Natural killer cell (primary cell): ENCODE results near the gene CMSS1. TPM values are rescaled to one million over a fixed set of nuclear protein-coding genes. Genes with fewer than 3 reads are reported as not detected.
A peak's percentile ranks its signal among the peaks of the same experiment; 100 is the strongest.

ENCODE experiments used
- ATAC-seq, 3 donors: fragments of 150-1000 bp in 2 of 3; fragments of 200-7000 bp in 1 of 3; cut with Tn5 transposase; 1 replicate in 1 of 3; 2 replicates in 2 of 3; pipeline ENCODE4 v1.10.0; 2021; ENCODE audit warnings: mild to moderate bottlenecking in 2 of 3, moderate library complexity in 2 of 3
- DNase-seq, 2 donors: peaks; one replicate each; pipeline versions ENCODE4 v3.0.0 to v3.0.0-alpha.2; 2013 to 2021; ENCODE audit warnings: mixed read lengths in 1 of 2
- H3K27ac ChIP-seq: one replicate; pipeline ENCODE4 v1.5.1; 2013; ENCODE audit warnings: mild to moderate bottlenecking, low read length
- H3K27me3 ChIP-seq: one replicate; pipeline ENCODE4 v1.6.1; 2013; ENCODE audit warnings: low read length; ENCODE audit not compliant: control insufficient read depth, insufficient read depth
- H3K36me3 ChIP-seq: one replicate; pipeline ENCODE4 v1.6.1; 2013; ENCODE audit warnings: low read length; ENCODE audit not compliant: control insufficient read depth, insufficient read depth
- H3K4me1 ChIP-seq: one replicate; pipeline ENCODE4 v1.6.1; 2013; ENCODE audit warnings: low read length; ENCODE audit not compliant: control insufficient read depth, insufficient read depth
- H3K4me3 ChIP-seq: one replicate; pipeline ENCODE4 v1.5.1; 2013; ENCODE audit warnings: low read length
- H3K9me3 ChIP-seq: one replicate; pipeline ENCODE4 v1.6.1; 2013; ENCODE audit warnings: low read length; ENCODE audit not compliant: control insufficient read depth, insufficient read depth
- H3K27ac Mint-ChIP-seq, 2 donors: one replicate each; pipeline ENCODE4 v1.8.0; 2022; ENCODE audit warnings: mild to moderate bottlenecking in 2 of 2, mixed read lengths in 2 of 2, moderate library complexity in 1 of 2
- H3K27me3 Mint-ChIP-seq, 2 donors: one replicate each; pipeline ENCODE4 v1.8.0; 2022; ENCODE audit warnings: low read depth in 2 of 2, mixed read lengths in 2 of 2
- H3K36me3 Mint-ChIP-seq: one replicate; pipeline ENCODE4 v1.8.0; 2022; ENCODE audit warnings: mixed read lengths
- H3K4me1 Mint-ChIP-seq, 2 donors: one replicate each; pipeline ENCODE4 v1.8.0; 2022; ENCODE audit warnings: mixed read lengths in 2 of 2
- H3K4me3 Mint-ChIP-seq: one replicate; pipeline ENCODE4 v1.8.0; 2022; ENCODE audit warnings: mild to moderate bottlenecking, moderate library complexity, mixed read lengths
- H3K9me3 Mint-ChIP-seq, 2 donors: one replicate each; pipeline ENCODE4 v1.8.0; 2022; ENCODE audit warnings: mixed read lengths in 2 of 2
- WGBS: methylation state at CpG from one replicate; pipeline ENCODE4 v1.1.7; 2013; ENCODE audit warnings: missing lambda C conversion rate; ENCODE audit not compliant: insufficient coverage; 5-methylcytosine and 5-hydroxymethylcytosine counted together
- intact Hi-C: fragments of 100-400 bp; cut with micrococcal nuclease; formaldehyde crosslinking; loops from one replicate; pipeline ENCODE4 v1.14.2; 2022
- total RNA-seq, 4 donors: library from RNA; stranded (reverse); fragments of 120-200 nt in 1 of 4; gene quantifications; one replicate each; pipeline versions ENCODE4 v1.2.3 to v1.2.4, GENCODE V29; 2013 to 2022
- TF ChIP-seq, protein P1 (sequence below): fragments of 200-600 bp; IDR thresholded peaks from one replicate; pipeline ENCODE4 v1.8.0; 2022; ENCODE audit warnings: antibody characterized with exemption

Gene CMSS1
- total RNA-seq, 3 donors from 2014 or later (not counting 1 experiment from before 2014, with no cell fraction given): 7.8 to 12.7 (median 9.2) TPM

DNA sequence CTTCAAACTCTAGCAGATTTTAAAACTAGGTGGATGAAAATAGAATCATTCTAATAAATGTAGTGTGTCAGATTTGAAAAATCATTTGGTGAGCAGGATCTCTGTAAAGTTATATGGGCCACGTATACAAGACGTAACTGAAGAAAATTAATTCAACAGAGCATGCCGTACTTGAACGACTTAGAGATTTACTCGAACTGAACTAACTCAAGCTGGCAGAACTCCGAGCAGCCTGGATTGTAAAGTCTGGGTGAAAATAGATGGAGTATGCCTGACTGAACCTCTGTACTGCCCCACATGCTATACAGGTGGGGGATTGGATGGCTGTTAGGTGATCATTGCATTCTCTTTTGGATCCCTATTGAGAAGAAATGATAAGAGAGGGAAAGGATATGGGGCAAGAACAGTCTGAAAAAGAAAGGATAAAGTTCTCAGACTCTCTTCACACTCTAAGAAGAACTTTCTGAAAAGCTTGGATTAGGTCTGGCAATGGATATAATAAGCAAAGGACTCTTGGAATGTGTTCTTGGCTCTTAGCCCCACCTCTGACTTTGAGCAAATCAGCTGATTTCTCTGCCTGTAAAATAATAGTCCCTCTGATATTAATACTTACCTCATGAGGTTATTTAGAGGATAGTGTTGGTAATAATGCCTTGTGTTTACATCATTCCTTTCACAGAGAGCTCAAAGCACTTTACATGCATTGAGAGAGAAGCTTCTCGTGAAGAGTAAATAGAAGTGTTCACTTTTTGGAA, 149.2 kb downstream of the CMSS1 start:
- no peak for ATAC-seq
- Histone ChIP-seq H3K4me1 (no peaks in the 10 kb centered on the region), H3K4me3 (no peak overlapping the region), H3K36me3 (no peaks in the 10 kb centered on the region), H3K27me3 (no peaks in the 10 kb centered on the region), H3K9me3 (no peaks in the 10 kb centered on the region), H3K27ac (no peak overlapping the region)
- TF ChIP-seq, protein P1, sequence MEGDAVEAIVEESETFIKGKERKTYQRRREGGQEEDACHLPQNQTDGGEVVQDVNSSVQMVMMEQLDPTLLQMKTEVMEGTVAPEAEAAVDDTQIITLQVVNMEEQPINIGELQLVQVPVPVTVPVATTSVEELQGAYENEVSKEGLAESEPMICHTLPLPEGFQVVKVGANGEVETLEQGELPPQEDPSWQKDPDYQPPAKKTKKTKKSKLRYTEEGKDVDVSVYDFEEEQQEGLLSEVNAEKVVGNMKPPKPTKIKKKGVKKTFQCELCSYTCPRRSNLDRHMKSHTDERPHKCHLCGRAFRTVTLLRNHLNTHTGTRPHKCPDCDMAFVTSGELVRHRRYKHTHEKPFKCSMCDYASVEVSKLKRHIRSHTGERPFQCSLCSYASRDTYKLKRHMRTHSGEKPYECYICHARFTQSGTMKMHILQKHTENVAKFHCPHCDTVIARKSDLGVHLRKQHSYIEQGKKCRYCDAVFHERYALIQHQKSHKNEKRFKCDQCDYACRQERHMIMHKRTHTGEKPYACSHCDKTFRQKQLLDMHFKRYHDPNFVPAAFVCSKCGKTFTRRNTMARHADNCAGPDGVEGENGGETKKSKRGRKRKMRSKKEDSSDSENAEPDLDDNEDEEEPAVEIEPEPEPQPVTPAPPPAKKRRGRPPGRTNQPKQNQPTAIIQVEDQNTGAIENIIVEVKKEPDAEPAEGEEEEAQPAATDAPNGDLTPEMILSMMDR: no peak
- peaks cover 14 to 18% of the 10 kb centered on the region in 2 donors for H3K4me1 Mint-ChIP-seq
- DNase-seq: no peak
- H3K27ac Mint-ChIP-seq: no peak overlapping the region
- 95% methylated on average over 7 of the region's 7 CpGs for WGBS
- intact Hi-C loops: no loop called here
- no peaks in the 10 kb centered on the region for H3K36me3 Mint-ChIP-seq
- H3K9me3 Mint-ChIP-seq: no peaks in the 10 kb centered on the region
- H3K4me3 Mint-ChIP-seq: no peak overlapping the region
- H3K27me3 Mint-ChIP-seq: no peaks in the 10 kb centered on the region

DNA sequence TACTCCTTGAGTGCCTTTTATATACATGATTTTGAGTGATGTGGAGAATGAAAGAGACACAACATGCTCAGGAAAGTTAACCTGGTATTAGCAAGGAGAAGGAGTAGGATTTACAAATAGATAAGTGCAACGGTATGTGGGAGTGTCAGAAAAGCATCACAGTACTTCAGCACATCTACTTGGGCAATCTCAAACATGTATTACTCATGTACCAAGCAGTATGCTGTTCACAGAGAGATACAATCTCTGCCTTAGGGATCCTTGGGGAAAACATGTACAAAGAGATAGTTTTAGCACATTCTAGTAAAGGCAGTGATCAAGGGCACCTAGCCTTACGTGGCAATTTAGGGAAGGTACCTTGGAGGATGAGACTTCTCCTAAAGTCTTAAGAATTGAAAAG, 150.1 kb downstream of the CMSS1 start:
- no peak overlapping the region for H3K4me3 ChIP-seq
- no peaks in the 10 kb centered on the region for H3K27me3 ChIP-seq
- no peaks in the 10 kb centered on the region for H3K9me3 ChIP-seq
- ATAC-seq: no peak
- TF ChIP-seq, protein P1: no peak
- Mint-ChIP-seq H3K4me3 (no peak overlapping the region), H3K9me3 (no peaks in the 10 kb centered on the region), H3K36me3 (no peaks in the 10 kb centered on the region), H3K27me3 (no peaks in the 10 kb centered on the region), H3K27ac (no peak overlapping the region), H3K4me1 (peaks cover 14 to 18% of the 10 kb centered on the region in 2 donors)
- no peaks in the 10 kb centered on the region for H3K4me1 ChIP-seq
- no peak overlapping the region for H3K27ac ChIP-seq
- no peak for DNase-seq
- intact Hi-C loops: no loop called here
- H3K36me3 ChIP-seq: no peaks in the 10 kb centered on the region
- whole genome bisulfite sequencing: 97% methylated on average over 2 of the region's 2 CpGs

DNA sequence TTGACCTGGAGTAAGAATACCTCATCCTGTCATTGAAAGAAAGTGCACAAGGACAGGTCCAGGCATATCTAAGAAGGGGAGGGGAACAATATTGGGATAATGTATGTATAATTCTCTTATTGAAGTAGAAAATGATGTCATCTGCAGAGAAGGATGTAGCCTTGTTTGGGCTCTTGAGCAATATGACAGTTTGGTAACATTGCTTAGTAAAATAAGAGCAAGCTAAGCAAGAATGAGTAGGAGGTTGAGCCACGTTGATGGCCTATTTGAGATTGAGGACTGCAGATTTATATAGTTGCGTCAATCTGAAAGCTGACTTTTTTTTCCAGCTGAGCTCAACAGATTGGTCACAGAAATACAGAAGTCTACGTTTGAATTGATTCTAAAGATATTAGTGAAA, 151.5 kb downstream of the CMSS1 start:
- intact Hi-C loops: no loop called here
- no peaks in the 10 kb centered on the region for H3K27me3 Mint-ChIP-seq
- 76% methylated on average over 3 of the region's 3 CpGs for WGBS
- no peaks in the 10 kb centered on the region for H3K9me3 Mint-ChIP-seq
- no peaks in the 10 kb centered on the region for H3K9me3 ChIP-seq
- no peak overlapping the region for H3K4me3 Mint-ChIP-seq
- no peaks in the 10 kb centered on the region for H3K4me1 ChIP-seq
- no peak overlapping the region for H3K4me3 ChIP-seq
- H3K36me3 ChIP-seq: no peaks in the 10 kb centered on the region
- no peak overlapping the region for H3K27ac ChIP-seq
- peaks cover 14 to 18% of the 10 kb centered on the region in 2 donors for H3K4me1 Mint-ChIP-seq
- H3K27me3 ChIP-seq: no peaks in the 10 kb centered on the region
- no peak for ATAC-seq
- no peaks in the 10 kb centered on the region for H3K36me3 Mint-ChIP-seq
- TF ChIP-seq, protein P1: no peak
- no peak for DNase-seq
- H3K27ac Mint-ChIP-seq: no peak overlapping the region

GRCh38 chr3:99970198-99970597, 152.5 kb downstream of the CMSS1 start:
- 38% methylated on average over 1 of the region's 1 CpG for WGBS
- H3K27ac ChIP-seq: no peak overlapping the region
- TF ChIP-seq, protein P1: no peak
- H3K36me3 Mint-ChIP-seq: no peaks in the 10 kb centered on the region
- no peak overlapping the region for H3K4me3 Mint-ChIP-seq
- no peak for DNase-seq
- ATAC-seq: peak in 1 of 3 donors; percentile 45
- H3K27me3 Mint-ChIP-seq: no peaks in the 10 kb centered on the region
- peaks cover 14 to 18% of the 10 kb centered on the region in 2 donors for H3K4me1 Mint-ChIP-seq
- H3K4me1 ChIP-seq: no peaks in the 10 kb centered on the region
- H3K27me3 ChIP-seq: no peaks in the 10 kb centered on the region
- no peaks in the 10 kb centered on the region for H3K36me3 ChIP-seq
- intact Hi-C loops: no loop called here
- no peaks in the 10 kb centered on the region for H3K9me3 ChIP-seq
- H3K9me3 Mint-ChIP-seq: no peaks in the 10 kb centered on the region
- H3K27ac Mint-ChIP-seq: no peak overlapping the region
- no peak overlapping the region for H3K4me3 ChIP-seq
